Measurements from ENCODE around the gene XK. TPM values are rescaled to one million over a fixed set of nuclear protein-coding genes. Genes with fewer than 3 reads are reported as not detected.
A peak's percentile ranks its signal among the peaks of the same experiment; 100 is the strongest.

The XK gene
- total and polyA plus RNA-seq, 2 experiments from 2014 or later = not detected

- Histone ChIP-seq H3K27me3 (replicated peaks; ENCODE audit: insufficient read depth) (no peaks in the 10 kb centered on the region), H3K27ac (no peak overlapping the region), H3F3A (ENCODE audit: insufficient read depth) (no peaks in the 10 kb centered on the region), H2AFZ (no peak overlapping the region), H3K9me3 (ENCODE audit: low read depth) (no peaks in the 10 kb centered on the region), H3K79me2 (ENCODE audit: insufficient read depth) (no peaks in the 10 kb centered on the region), H3K4me1 (ENCODE audit: insufficient read depth) (no peaks in the 10 kb centered on the region), H3K36me3 (ENCODE audit: low read depth) (no peaks in the 10 kb centered on the region), H3K4me2 (ENCODE audit: unreplicated experiment) (no peak overlapping the region), H4K20me1 (ENCODE audit: insufficient read depth) (no peaks in the 10 kb centered on the region), H3K9ac (no peak overlapping the region), H3K4me3 (no peak overlapping the region), H3K9me2 (ENCODE audit: insufficient read depth) (no peaks in the 10 kb centered on the region)
- TF ChIP-seq EZH2 (IDR thresholded peaks at IDR 0.05; ENCODE audit: insufficient read depth, poor library complexity, severe bottlenecking) (no peak), EZH2phosphoT487 (IDR thresholded peaks at IDR 0.05; ENCODE audit: insufficient read depth, low read depth) (no peak)
- in situ Hi-C loops (cut with MboI) = no loop called here
- no peak for DNase-seq
Measured at GRCh38 chrX:37684426-37684825, 1.2 kb upstream of the XK start.

GRCh38 chrX:37684973-37685372 lies 618 bp upstream of the XK start:
- Histone ChIP-seq H3K4me3 (no peak overlapping the region), H3K4me2 (ENCODE audit: unreplicated experiment) (no peak overlapping the region), H3K9ac (no peak overlapping the region), H2AFZ (0 out of 2 replicates have a peak overlapping the region, but pooled peaks have one; percentile 41), H3K27ac (no peak overlapping the region), H3K79me2 (ENCODE audit: insufficient read depth) (no peaks in the 10 kb centered on the region), H4K20me1 (ENCODE audit: insufficient read depth) (no peaks in the 10 kb centered on the region), H3K9me3 (ENCODE audit: low read depth) (no peaks in the 10 kb centered on the region), H3K9me2 (ENCODE audit: insufficient read depth) (no peaks in the 10 kb centered on the region), H3K36me3 (ENCODE audit: low read depth) (no peaks in the 10 kb centered on the region), H3K27me3 (replicated peaks; ENCODE audit: insufficient read depth) (no peaks in the 10 kb centered on the region), H3K4me1 (ENCODE audit: insufficient read depth) (no peaks in the 10 kb centered on the region), H3F3A (ENCODE audit: insufficient read depth) (no peaks in the 10 kb centered on the region)
- DNase-seq = no peak
- no peak for TF ChIP-seq EZH2 (IDR thresholded peaks at IDR 0.05; ENCODE audit: insufficient read depth, poor library complexity, severe bottlenecking)
- TF ChIP-seq EZH2phosphoT487 (IDR thresholded peaks at IDR 0.05; ENCODE audit: insufficient read depth, low read depth) = no peak
- WGBS, 2 experiments (ENCODE audit: low coverage in 1 of 2, low lambda C conversion rate in 2 of 2, missing lambda C conversion rate in 2 of 2) = 75 to 77% methylated on average over 3 of the region's 3 CpGs
- in situ Hi-C loops (cut with MboI) = no loop called here

- Histone ChIP-seq H2AFZ (no peak overlapping the region), H3K4me1 (ENCODE audit: insufficient read depth) (no peaks in the 10 kb centered on the region), H3K9me2 (ENCODE audit: insufficient read depth) (no peaks in the 10 kb centered on the region), H3K4me2 (ENCODE audit: unreplicated experiment) (no peak overlapping the region), H3F3A (ENCODE audit: insufficient read depth) (no peaks in the 10 kb centered on the region), H4K20me1 (ENCODE audit: insufficient read depth) (no peaks in the 10 kb centered on the region), H3K9ac (no peak overlapping the region), H3K27ac (no peak overlapping the region), H3K36me3 (ENCODE audit: low read depth) (no peaks in the 10 kb centered on the region), H3K9me3 (ENCODE audit: low read depth) (no peaks in the 10 kb centered on the region), H3K27me3 (replicated peaks; ENCODE audit: insufficient read depth) (no peaks in the 10 kb centered on the region), H3K79me2 (ENCODE audit: insufficient read depth) (no peaks in the 10 kb centered on the region), H3K4me3 (no peak overlapping the region; the same call in 1 of the 2 replicates)
- DNase-seq = no peak
- WGBS, 2 experiments (ENCODE audit: low coverage in 1 of 2, low lambda C conversion rate in 2 of 2, missing lambda C conversion rate in 2 of 2) = 67 to 70% methylated on average over 9 of the region's 9 CpGs
- TF ChIP-seq EZH2phosphoT487 (IDR thresholded peaks at IDR 0.05; ENCODE audit: insufficient read depth, low read depth) = no peak
- no peak for TF ChIP-seq EZH2 (IDR thresholded peaks at IDR 0.05; ENCODE audit: insufficient read depth, poor library complexity, severe bottlenecking)
- in situ Hi-C loops (cut with MboI) = no loop called here
Measured at GRCh38 chrX:37686369-37686995, 891 bp downstream of the XK start.

- no peaks in the 10 kb centered on the region for H3F3A ChIP-seq (ENCODE audit: insufficient read depth)
- H4K20me1 ChIP-seq (ENCODE audit: insufficient read depth) = no peaks in the 10 kb centered on the region
- no peak for DNase-seq
- no peaks in the 10 kb centered on the region for H3K79me2 ChIP-seq (ENCODE audit: insufficient read depth)
- no peaks in the 10 kb centered on the region for H3K9me3 ChIP-seq (ENCODE audit: low read depth)
- H3K4me2 ChIP-seq (ENCODE audit: unreplicated experiment) = no peak overlapping the region
- TF ChIP-seq EZH2phosphoT487 (IDR thresholded peaks at IDR 0.05; ENCODE audit: insufficient read depth, low read depth) = no peak
- no peak for TF ChIP-seq EZH2 (IDR thresholded peaks at IDR 0.05; ENCODE audit: insufficient read depth, poor library complexity, severe bottlenecking)
- H3K27ac ChIP-seq = no peak overlapping the region
- no peaks in the 10 kb centered on the region for H3K27me3 ChIP-seq (replicated peaks; ENCODE audit: insufficient read depth)
- H2AFZ ChIP-seq = no peak overlapping the region
- no peak overlapping the region for H3K4me3 ChIP-seq
- no peaks in the 10 kb centered on the region for H3K4me1 ChIP-seq (ENCODE audit: insufficient read depth)
- WGBS, 2 experiments (ENCODE audit: low coverage in 1 of 2, low lambda C conversion rate in 2 of 2, missing lambda C conversion rate in 2 of 2) = 60 to 75% methylated on average over 2 to 3 of the region's 3 CpGs
- H3K9ac ChIP-seq = no peak overlapping the region
- no peaks in the 10 kb centered on the region for H3K36me3 ChIP-seq (ENCODE audit: low read depth)
- no peaks in the 10 kb centered on the region for H3K9me2 ChIP-seq (ENCODE audit: insufficient read depth)
- in situ Hi-C loops (cut with MboI) = no loop called here
Measured at GRCh38 chrX:37686996-37687395, 1.4 kb downstream of the XK start.

- H2AFZ ChIP-seq = no peak overlapping the region
- in situ Hi-C loops (cut with MboI) = no loop called here
- no peak overlapping the region for H3K4me3 ChIP-seq
- no peaks in the 10 kb centered on the region for H4K20me1 ChIP-seq (ENCODE audit: insufficient read depth)
- no peaks in the 10 kb centered on the region for H3K4me1 ChIP-seq (ENCODE audit: insufficient read depth)
- no peak overlapping the region for H3K4me2 ChIP-seq (ENCODE audit: unreplicated experiment)
- H3K9ac ChIP-seq = no peak overlapping the region
- TF ChIP-seq EZH2 (IDR thresholded peaks at IDR 0.05; ENCODE audit: insufficient read depth, poor library complexity, severe bottlenecking) = no peak
- TF ChIP-seq EZH2phosphoT487 (IDR thresholded peaks at IDR 0.05; ENCODE audit: insufficient read depth, low read depth) = no peak
- H3K27ac ChIP-seq = no peak overlapping the region
- H3K79me2 ChIP-seq (ENCODE audit: insufficient read depth) = no peaks in the 10 kb centered on the region
- no peaks in the 10 kb centered on the region for H3K36me3 ChIP-seq (ENCODE audit: low read depth)
- no peaks in the 10 kb centered on the region for H3K9me2 ChIP-seq (ENCODE audit: insufficient read depth)
- no peaks in the 10 kb centered on the region for H3K9me3 ChIP-seq (ENCODE audit: low read depth)
- no peaks in the 10 kb centered on the region for H3F3A ChIP-seq (ENCODE audit: insufficient read depth)
- DNase-seq = no peak
- no peaks in the 10 kb centered on the region for H3K27me3 ChIP-seq (replicated peaks; ENCODE audit: insufficient read depth)
Measured at GRCh38 chrX:37690119-37690518, 4.5 kb downstream of the XK start.
